Measurements from ENCODE around the gene APRT. TPM values are rescaled to one million over a fixed set of nuclear protein-coding genes. Genes with fewer than 3 reads are reported as not detected.
A peak's percentile ranks its signal among the peaks of the same experiment; 100 is the strongest.

Gene APRT
- polyA plus RNA-seq, 3 donors, result 67.9 to 78.8 (median 68.8) TPM

GRCh38 chr16:88842806-88843205 lies 31.1 kb upstream of the APRT start:
- DNase-seq (ENCODE audit: low read depth in 3 of 3, low spot score in 2 of 3), result no peak

- no peak for DNase-seq (ENCODE audit: low read depth in 3 of 3, low spot score in 2 of 3)
Observed at GRCh38 chr16:88842308-88842756, 30.6 kb upstream of the APRT start.

- no peak for DNase-seq (ENCODE audit: low read depth in 3 of 3, low spot score in 2 of 3)
Observed at GRCh38 chr16:88841521-88842307, 30.0 kb upstream of the APRT start.

GRCh38 chr16:88840600-88841215 lies 29.0 kb upstream of the APRT start:
- no peak for DNase-seq (ENCODE audit: low read depth in 3 of 3, low spot score in 2 of 3)

- DNase-seq (ENCODE audit: low read depth in 3 of 3, low spot score in 2 of 3), result no peak
Observed at GRCh38 chr16:88839745-88840599, 28.2 kb upstream of the APRT start.

GRCh38 chr16:88839026-88839529 lies 27.4 kb upstream of the APRT start:
- no peak for DNase-seq (ENCODE audit: low read depth in 3 of 3, low spot score in 2 of 3)

- no peak for DNase-seq (ENCODE audit: low read depth in 3 of 3, low spot score in 2 of 3)
Observed at GRCh38 chr16:88838566-88838965, 26.8 kb upstream of the APRT start.

- DNase-seq (ENCODE audit: low read depth in 3 of 3, low spot score in 2 of 3), result no peak
Observed at GRCh38 chr16:88837806-88838205, 26.1 kb upstream of the APRT start.

- DNase-seq (ENCODE audit: low read depth in 3 of 3, low spot score in 2 of 3), result no peak
Observed at GRCh38 chr16:88836791-88837190, 25.1 kb upstream of the APRT start.

GRCh38 chr16:88835818-88836217 lies 24.1 kb upstream of the APRT start:
- DNase-seq (ENCODE audit: low read depth in 3 of 3, low spot score in 2 of 3), result no peak

GRCh38 chr16:88835383-88835782 lies 23.7 kb upstream of the APRT start:
- DNase-seq (ENCODE audit: low read depth in 3 of 3, low spot score in 2 of 3), result no peak

- no peak for DNase-seq (ENCODE audit: low read depth in 3 of 3, low spot score in 2 of 3)
Observed at GRCh38 chr16:88834670-88835069, 22.9 kb upstream of the APRT start.

GRCh38 chr16:88833086-88833485 lies 21.4 kb upstream of the APRT start:
- DNase-seq (ENCODE audit: low read depth in 3 of 3, low spot score in 2 of 3), result no peak

GRCh38 chr16:88831838-88832237 lies 20.1 kb upstream of the APRT start:
- no peak for DNase-seq (ENCODE audit: low read depth in 3 of 3, low spot score in 2 of 3)

- no peak for DNase-seq (ENCODE audit: low read depth in 3 of 3, low spot score in 2 of 3)
Observed at GRCh38 chr16:88830783-88831182, 19.1 kb upstream of the APRT start.

- DNase-seq (ENCODE audit: low read depth in 3 of 3, low spot score in 2 of 3), result peak in 1 of 3 donors; percentile 37
Observed at GRCh38 chr16:88830258-88830657, 18.5 kb upstream of the APRT start.

- DNase-seq (ENCODE audit: low read depth in 3 of 3, low spot score in 2 of 3), result no peak
Observed at GRCh38 chr16:88828711-88829110, 17.0 kb upstream of the APRT start.

- no peak for DNase-seq (ENCODE audit: low read depth in 3 of 3, low spot score in 2 of 3)
Observed at GRCh38 chr16:88827727-88828126, 16.0 kb upstream of the APRT start.

GRCh38 chr16:88826070-88826840 lies 14.5 kb upstream of the APRT start:
- DNase-seq (ENCODE audit: low read depth in 3 of 3, low spot score in 2 of 3), result no peak

GRCh38 chr16:88825146-88825545 lies 13.4 kb upstream of the APRT start:
- DNase-seq (ENCODE audit: low read depth in 3 of 3, low spot score in 2 of 3), result no peak
